Measurements from ENCODE around the gene CRIP3. TPM values are rescaled to one million over a fixed set of nuclear protein-coding genes. Genes with fewer than 3 reads are reported as not detected.

Gene CRIP3
- total RNA-seq, 3 donors from 2014 or later (not counting 1 experiment from before 2014, with no cell fraction given): 3.6 to 5.3 (median 4.3) TPM

DNA sequence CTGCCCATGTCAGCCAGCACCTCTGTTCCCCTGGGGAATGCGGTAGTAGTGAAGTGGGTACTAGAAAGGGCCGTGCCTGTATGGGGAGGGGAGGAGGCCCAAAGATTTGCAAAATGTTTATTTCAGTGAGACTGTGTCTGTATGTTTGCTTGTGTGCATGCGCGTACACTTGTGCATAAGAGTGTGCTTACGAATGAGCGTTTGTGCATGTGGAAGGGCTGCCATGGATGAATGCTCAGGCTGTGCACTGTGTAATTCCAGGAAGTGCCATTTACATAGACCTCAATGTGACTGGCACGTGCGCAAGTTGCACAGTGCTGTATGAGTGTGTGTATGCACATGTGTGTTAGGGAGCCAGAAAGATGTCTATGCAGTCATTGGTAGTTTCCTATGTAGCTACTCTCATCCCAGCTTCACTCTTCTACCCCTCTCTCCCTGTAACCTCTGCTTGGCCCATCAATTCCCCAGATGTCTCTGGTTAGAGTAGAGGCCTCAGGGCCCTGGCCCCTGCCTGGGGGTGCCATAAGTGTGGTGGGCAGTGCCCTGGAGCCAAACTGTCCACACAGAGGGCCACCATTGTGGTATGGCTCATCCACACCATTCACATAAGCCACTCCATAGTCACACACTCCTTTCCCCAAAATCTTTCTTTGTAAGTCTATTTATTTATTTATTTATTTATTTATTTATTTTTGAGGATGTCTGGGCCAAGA, 37.4 kb downstream of the CRIP3 start:
- ATAC-seq (no peak), DNase-seq (no peak)
- Histone ChIP-seq H3K4me3 (ENCODE audit: low read length) (no peak overlapping the region), H3K9me3 (ENCODE audit: control insufficient read depth, insufficient read depth, low read length) (no peaks in the 10 kb centered on the region), H3K36me3 (ENCODE audit: control insufficient read depth, insufficient read depth, low read length) (no peaks in the 10 kb centered on the region), H3K27ac (ENCODE audit: low read length) (no peak overlapping the region), H3K27me3 (ENCODE audit: control insufficient read depth, insufficient read depth, low read length) (peaks cover 22% of the 10 kb centered on the region), H3K4me1 (ENCODE audit: control insufficient read depth, insufficient read depth, low read length) (peaks cover 30% of the 10 kb centered on the region)
- Mint-ChIP-seq H3K4me3 (no peak overlapping the region), H3K36me3 (no peaks in the 10 kb centered on the region), H3K27me3 (ENCODE audit: low read depth in 2 of 2) (peaks cover 18 to 29% of the 10 kb centered on the region in 2 donors), H3K4me1 (peaks cover 11 to 31% of the 10 kb centered on the region in 2 donors), H3K9me3 (no peaks in the 10 kb centered on the region), H3K27ac (no peak overlapping the region)
- intact Hi-C loops (cut with micrococcal nuclease): no loop called here
- 80% methylated on average over 8 of the region's 8 CpGs for WGBS (ENCODE audit: insufficient coverage)
- TF ChIP-seq, protein P1, sequence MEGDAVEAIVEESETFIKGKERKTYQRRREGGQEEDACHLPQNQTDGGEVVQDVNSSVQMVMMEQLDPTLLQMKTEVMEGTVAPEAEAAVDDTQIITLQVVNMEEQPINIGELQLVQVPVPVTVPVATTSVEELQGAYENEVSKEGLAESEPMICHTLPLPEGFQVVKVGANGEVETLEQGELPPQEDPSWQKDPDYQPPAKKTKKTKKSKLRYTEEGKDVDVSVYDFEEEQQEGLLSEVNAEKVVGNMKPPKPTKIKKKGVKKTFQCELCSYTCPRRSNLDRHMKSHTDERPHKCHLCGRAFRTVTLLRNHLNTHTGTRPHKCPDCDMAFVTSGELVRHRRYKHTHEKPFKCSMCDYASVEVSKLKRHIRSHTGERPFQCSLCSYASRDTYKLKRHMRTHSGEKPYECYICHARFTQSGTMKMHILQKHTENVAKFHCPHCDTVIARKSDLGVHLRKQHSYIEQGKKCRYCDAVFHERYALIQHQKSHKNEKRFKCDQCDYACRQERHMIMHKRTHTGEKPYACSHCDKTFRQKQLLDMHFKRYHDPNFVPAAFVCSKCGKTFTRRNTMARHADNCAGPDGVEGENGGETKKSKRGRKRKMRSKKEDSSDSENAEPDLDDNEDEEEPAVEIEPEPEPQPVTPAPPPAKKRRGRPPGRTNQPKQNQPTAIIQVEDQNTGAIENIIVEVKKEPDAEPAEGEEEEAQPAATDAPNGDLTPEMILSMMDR (IDR thresholded peaks at IDR 0.05): no peak

DNA sequence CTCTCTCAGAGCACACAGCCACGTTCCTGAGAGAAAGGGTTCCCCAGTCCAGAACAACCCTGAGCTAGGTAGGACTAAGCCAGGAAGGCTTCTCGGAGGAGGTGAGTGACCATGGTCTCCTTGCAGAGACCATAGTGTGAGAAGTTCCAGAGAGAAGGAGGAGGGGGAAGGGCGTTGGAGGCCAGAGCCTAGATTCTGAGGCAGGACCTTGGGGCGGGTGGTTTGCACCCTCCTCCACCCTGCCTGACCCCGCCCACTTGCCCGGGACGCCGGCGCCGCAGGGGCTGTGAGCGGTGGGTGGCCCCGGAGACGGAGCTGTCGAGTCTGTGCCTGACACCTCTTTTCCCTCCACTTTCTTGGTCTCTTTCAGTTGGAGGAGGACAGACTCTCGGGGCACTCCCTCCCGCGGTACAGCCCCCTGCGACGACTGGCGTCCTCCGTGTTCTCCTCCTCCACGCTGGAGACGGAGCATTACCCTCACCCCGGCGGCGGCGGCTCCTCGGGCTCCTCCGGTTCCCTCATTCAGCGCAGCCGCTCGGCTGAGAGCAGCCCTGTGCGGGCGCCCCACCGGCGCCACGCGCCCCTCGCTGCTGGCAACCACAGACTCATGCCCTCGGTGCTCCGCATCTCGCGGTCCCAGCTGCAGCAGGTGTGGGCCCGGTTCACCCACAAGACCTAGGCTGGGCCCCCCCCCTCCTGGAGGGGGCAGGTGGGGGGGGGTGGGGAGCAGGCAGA, 39.2 kb downstream of the CRIP3 start:
- H3K9me3 ChIP-seq (ENCODE audit: control insufficient read depth, insufficient read depth, low read length): no peaks in the 10 kb centered on the region
- peaks cover 10% of the 10 kb centered on the region for H3K27me3 ChIP-seq (ENCODE audit: control insufficient read depth, insufficient read depth, low read length)
- DNase-seq (peak; percentile 31 to 58), ATAC-seq (peak; percentile 55 to 75 (median 74))
- peaks cover 6 to 19% of the 10 kb centered on the region in 2 donors for H3K4me1 Mint-ChIP-seq
- peaks cover 12 to 21% of the 10 kb centered on the region in 2 donors for H3K27me3 Mint-ChIP-seq (ENCODE audit: low read depth in 2 of 2)
- H3K27ac Mint-ChIP-seq: peak overlapping the region in 1 of 2 donors; percentile 31
- H3K36me3 ChIP-seq (ENCODE audit: control insufficient read depth, insufficient read depth, low read length): no peaks in the 10 kb centered on the region
- H3K4me1 ChIP-seq (ENCODE audit: control insufficient read depth, insufficient read depth, low read length): peaks cover 14% of the 10 kb centered on the region
- peak overlapping the region; percentile 78 for H3K4me3 Mint-ChIP-seq
- intact Hi-C loops (cut with micrococcal nuclease): no loop called here
- no peak overlapping the region for H3K27ac ChIP-seq (ENCODE audit: low read length)
- H3K4me3 ChIP-seq (ENCODE audit: low read length): peak overlapping the region; percentile 20
- TF ChIP-seq, protein P1 (IDR thresholded peaks at IDR 0.05): no peak
- no peaks in the 10 kb centered on the region for H3K36me3 Mint-ChIP-seq
- WGBS (ENCODE audit: insufficient coverage): 3% methylated on average over 44 of the region's 44 CpGs
- H3K9me3 Mint-ChIP-seq: no peaks in the 10 kb centered on the region

DNA sequence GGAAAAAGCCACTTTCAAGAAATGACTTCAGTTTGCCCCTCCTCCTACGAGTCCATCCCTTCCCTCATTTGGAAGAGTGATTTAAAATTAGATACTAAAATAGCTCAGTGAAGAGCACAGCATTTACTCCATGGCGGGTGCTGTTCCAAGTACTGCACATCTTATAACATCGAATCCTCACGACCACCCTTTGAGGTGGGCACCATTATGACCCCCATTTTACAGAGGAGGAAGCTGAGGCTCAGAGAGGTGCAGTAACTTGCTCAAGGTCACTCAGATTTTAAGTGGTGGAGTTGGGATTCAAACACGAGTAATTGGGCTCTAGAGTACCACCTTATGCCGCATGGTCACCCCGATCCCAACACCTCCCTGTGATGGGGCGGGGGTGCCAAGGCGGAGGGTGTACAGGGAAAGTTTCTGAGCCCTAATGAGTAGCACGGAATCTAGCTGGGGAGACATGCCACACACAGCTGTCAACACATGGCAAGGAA, 39.8 kb downstream of the CRIP3 start:
- Mint-ChIP-seq H3K4me1 (peaks cover 6 to 14% of the 10 kb centered on the region in 2 donors), H3K27ac (peak overlapping the region in 1 of 2 donors; percentile 31), H3K36me3 (no peaks in the 10 kb centered on the region), H3K4me3 (peak overlapping the region; percentile 76), H3K9me3 (no peaks in the 10 kb centered on the region), H3K27me3 (ENCODE audit: low read depth in 2 of 2) (peaks cover 12 to 16% of the 10 kb centered on the region in 2 donors)
- intact Hi-C loops (cut with micrococcal nuclease): no loop called here
- H3K4me3 ChIP-seq (ENCODE audit: low read length): no peak overlapping the region
- H3K27ac ChIP-seq (ENCODE audit: low read length): no peak overlapping the region
- ATAC-seq: no peak
- DNase-seq: no peak
- WGBS (ENCODE audit: insufficient coverage): 88% methylated on average over 9 of the region's 10 CpGs
- no peaks in the 10 kb centered on the region for H3K36me3 ChIP-seq (ENCODE audit: control insufficient read depth, insufficient read depth, low read length)
- H3K4me1 ChIP-seq (ENCODE audit: control insufficient read depth, insufficient read depth, low read length): peaks cover 14% of the 10 kb centered on the region
- peaks cover 10% of the 10 kb centered on the region for H3K27me3 ChIP-seq (ENCODE audit: control insufficient read depth, insufficient read depth, low read length)
- no peaks in the 10 kb centered on the region for H3K9me3 ChIP-seq (ENCODE audit: control insufficient read depth, insufficient read depth, low read length)
- TF ChIP-seq, protein P1 (IDR thresholded peaks at IDR 0.05): no peak
